Upper lobe of left lung (tissue), 6 donors: ENCODE results near the gene AEBP1. TPM values are rescaled to one million over a fixed set of nuclear protein-coding genes. Genes with fewer than 3 reads are reported as not detected.

Experiments used
- ATAC-seq, 2 donors: fragments of 200-7000 bp; cut with Tn5 transposase; one replicate each; pipeline ENCODE4 v1.9.1; 2022; ENCODE audit warnings: mild to moderate bottlenecking in 2 of 2, moderate library complexity in 2 of 2; ENCODE audit not compliant: low FRiP score in 2 of 2
- DNase-seq, 2 donors: peaks; one replicate each; pipeline ENCODE4 v3.0.0-alpha.2; 2019 to 2020
- H3K27ac ChIP-seq, 4 donors: fragments of 200-600 bp; sonication (generic); one replicate each; pipeline ENCODE4 v1.5.1; 2016 to 2019
- H3K27me3 ChIP-seq, 4 donors: fragments of 200-600 bp; sonication (generic); one replicate each; pipeline ENCODE4 v1.5.1; 2017 to 2019
- H3K36me3 ChIP-seq, 4 donors: fragments of 200-600 bp; sonication (generic); one replicate each; pipeline ENCODE4 v1.5.1; 2016 to 2019
- H3K4me1 ChIP-seq, 4 donors: fragments of 200-600 bp; sonication (generic); one replicate each; pipeline ENCODE4 v1.5.1; 2018 to 2019
- H3K4me3 ChIP-seq, 4 donors: fragments of 200-600 bp; sonication (generic); one replicate each; pipeline ENCODE4 v1.5.1; 2017 to 2019; ENCODE audit warnings: mild to moderate bottlenecking in 2 of 4, moderate library complexity in 1 of 4
- H3K9me3 ChIP-seq, 4 donors: fragments of 200-600 bp; sonication (generic); one replicate each; pipeline ENCODE4 v1.5.1; 2018 to 2019
- EP300 ChIP-seq, 4 donors: sonication (generic); formaldehyde crosslinking; IDR thresholded peaks; one replicate each; pipeline ENCODE4 v1.5.1; 2017; ENCODE audit warnings: antibody characterized with exemption in 4 of 4, control low read depth in 2 of 4
- POLR2A ChIP-seq, 4 donors: fragments of 450-650 bp; IDR thresholded peaks; one replicate each; pipeline ENCODE4 v1.5.1; 2016 to 2017; ENCODE audit warnings: antibody characterized with exemption in 4 of 4, mild to moderate bottlenecking in 2 of 4
- POLR2AphosphoS5 ChIP-seq, 2 donors: sonication (generic); formaldehyde crosslinking; IDR thresholded peaks; one replicate each; pipeline ENCODE4 v1.5.1; 2017; ENCODE audit warnings: antibody characterized with exemption in 2 of 2
- WGBS, 2 donors: methylation state at CpG; one replicate each; pipeline ENCODE4 v1.1.5; 2017 to 2018; 5-methylcytosine and 5-hydroxymethylcytosine counted together
- total RNA-seq, 6 donors: library from RNA; depleted of rRNA in 4 of 6; stranded (reverse); fragments of >200 nt in 4 of 6; gene quantifications; one replicate each; pipeline versions ENCODE4 v1.1.0 to v1.2.1, GENCODE V29; 2016 to 2021
- TF ChIP-seq, protein P1 (sequence below), 6 experiments: fragments of 450-650 bp in 4 of 6; fragments of 200-600 bp in 2 of 6; sonication (generic) in 2 of 6; IDR thresholded peaks; one replicate each; pipeline ENCODE4 v1.5.1; 2016 to 2019; ENCODE audit warnings: antibody characterized with exemption in 6 of 6
- donor health status: DM: no; HTN: no; CAD: no; lungs with moderate emphysema.
- donor health status: DM: no; HTN: yes; CAD: no; lungs with severe emphysema.

Gene AEBP1
- total RNA-seq, 6 donors from 2014 or later = 34.1 to 241 (median 92.7) TPM

DNA sequence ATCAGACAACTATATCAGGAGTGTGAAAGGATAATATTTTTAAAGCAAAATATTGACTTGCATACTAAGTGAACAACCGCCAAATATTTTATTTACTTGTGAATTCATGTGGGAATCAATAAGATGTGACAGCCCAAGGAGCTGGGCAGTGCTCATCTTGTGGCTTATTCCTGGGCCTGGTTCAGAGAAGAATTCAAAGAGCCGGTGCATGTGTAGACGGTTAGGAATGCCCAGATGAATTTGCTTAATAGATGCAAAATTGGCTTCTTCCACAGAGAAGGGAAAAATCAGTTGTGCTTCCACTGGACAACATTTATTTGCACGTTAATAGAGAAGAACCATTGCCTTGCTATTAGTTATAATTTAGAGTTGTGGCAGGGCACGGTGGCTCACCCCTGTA lies 32.6 kb downstream of the AEBP1 start:
- no peak overlapping the region for H3K4me3 ChIP-seq
- no peaks in the 10 kb centered on the region for H3K9me3 ChIP-seq
- DNase-seq (no peak), ATAC-seq (no peak)
- no peaks in the 10 kb centered on the region for H3K27me3 ChIP-seq
- no peaks in the 10 kb centered on the region for H3K36me3 ChIP-seq
- WGBS, 2 donors = 81 to 91% methylated on average over 5 of the region's 5 CpGs
- no peak overlapping the region for H3K27ac ChIP-seq
- no peaks in the 10 kb centered on the region for H3K4me1 ChIP-seq
- TF ChIP-seq POLR2AphosphoS5 (IDR thresholded peaks at IDR 0.05) (no peak), EP300 (IDR thresholded peaks at IDR 0.05) (no peak)

DNA sequence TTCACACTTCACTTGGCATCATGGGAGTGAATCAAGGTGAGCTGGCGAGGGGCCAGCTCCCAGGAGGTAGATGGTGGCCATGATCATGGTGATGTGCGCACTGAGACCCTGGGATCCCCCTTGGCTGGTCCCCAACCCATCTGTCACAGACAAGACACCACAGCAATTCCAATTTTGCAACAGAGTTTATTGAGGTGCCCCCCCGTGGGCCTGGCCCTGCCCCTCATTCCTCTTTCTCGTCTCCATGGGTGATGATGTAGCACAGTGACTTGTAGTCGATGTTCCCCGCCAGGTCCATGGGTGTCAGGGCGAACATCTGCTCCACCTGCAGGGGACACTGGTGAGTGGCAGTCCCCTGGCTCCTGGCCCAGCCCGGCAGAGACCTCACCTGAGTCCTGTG lies 34.6 kb downstream of the AEBP1 start:
- no peaks in the 10 kb centered on the region for H3K4me1 ChIP-seq
- TF ChIP-seq EP300 (IDR thresholded peaks at IDR 0.05) (no peak), POLR2AphosphoS5 (IDR thresholded peaks at IDR 0.05) (no peak), POLR2A (IDR thresholded peaks at IDR 0.05) (no peak)
- TF ChIP-seq, protein P1, sequence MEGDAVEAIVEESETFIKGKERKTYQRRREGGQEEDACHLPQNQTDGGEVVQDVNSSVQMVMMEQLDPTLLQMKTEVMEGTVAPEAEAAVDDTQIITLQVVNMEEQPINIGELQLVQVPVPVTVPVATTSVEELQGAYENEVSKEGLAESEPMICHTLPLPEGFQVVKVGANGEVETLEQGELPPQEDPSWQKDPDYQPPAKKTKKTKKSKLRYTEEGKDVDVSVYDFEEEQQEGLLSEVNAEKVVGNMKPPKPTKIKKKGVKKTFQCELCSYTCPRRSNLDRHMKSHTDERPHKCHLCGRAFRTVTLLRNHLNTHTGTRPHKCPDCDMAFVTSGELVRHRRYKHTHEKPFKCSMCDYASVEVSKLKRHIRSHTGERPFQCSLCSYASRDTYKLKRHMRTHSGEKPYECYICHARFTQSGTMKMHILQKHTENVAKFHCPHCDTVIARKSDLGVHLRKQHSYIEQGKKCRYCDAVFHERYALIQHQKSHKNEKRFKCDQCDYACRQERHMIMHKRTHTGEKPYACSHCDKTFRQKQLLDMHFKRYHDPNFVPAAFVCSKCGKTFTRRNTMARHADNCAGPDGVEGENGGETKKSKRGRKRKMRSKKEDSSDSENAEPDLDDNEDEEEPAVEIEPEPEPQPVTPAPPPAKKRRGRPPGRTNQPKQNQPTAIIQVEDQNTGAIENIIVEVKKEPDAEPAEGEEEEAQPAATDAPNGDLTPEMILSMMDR (IDR thresholded peaks at IDR 0.05) = no peak
- WGBS, 2 donors = 82 to 83% methylated on average over 8 of the region's 8 CpGs
- no peaks in the 10 kb centered on the region for H3K9me3 ChIP-seq
- H3K27me3 ChIP-seq = no peaks in the 10 kb centered on the region
- no peaks in the 10 kb centered on the region for H3K36me3 ChIP-seq
- ATAC-seq (no peak), DNase-seq (no peak)
- H3K27ac ChIP-seq = no peak overlapping the region
- no peak overlapping the region for H3K4me3 ChIP-seq

DNA sequence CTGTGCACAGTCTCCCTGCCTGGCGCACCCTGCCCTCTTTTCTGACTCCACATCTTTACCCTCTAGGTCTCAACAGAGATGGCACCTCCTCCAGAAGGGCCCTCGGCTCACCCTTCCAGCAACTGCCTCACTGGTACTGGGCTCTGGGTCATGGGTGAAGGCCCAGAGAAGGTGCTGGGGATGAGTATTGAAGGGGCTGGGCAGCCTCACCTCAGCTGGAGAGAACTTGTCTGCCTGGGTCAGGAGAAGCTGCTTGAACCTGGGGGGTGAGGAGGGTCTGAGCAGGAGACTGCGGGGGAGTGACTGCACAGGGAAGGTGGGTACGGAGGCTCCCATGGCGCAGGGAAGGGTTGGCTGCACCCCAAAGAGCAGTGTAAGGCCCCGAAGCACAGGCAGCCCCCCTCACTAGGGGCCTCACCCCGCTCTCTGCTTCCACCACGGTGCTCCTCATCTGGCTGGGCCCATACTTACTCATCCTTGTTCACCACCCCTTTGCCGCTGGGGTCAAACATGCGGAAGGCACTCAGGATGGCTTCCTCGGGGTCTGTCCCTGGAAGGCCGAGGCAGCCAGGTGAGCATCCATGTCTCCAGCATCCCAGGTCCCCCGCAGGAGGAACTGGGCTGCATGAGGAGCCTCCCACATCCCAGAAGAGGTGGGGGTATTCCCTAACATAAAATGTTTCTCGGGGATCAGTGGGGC lies 35.3 kb downstream of the AEBP1 start:
- Histone ChIP-seq H3K4me1 (no peaks in the 10 kb centered on the region), H3K4me3 (no peak overlapping the region), H3K27ac (no peak overlapping the region), H3K36me3 (no peaks in the 10 kb centered on the region), H3K27me3 (no peaks in the 10 kb centered on the region), H3K9me3 (no peaks in the 10 kb centered on the region)
- 93% methylated on average over 9 to 12 of the region's 14 CpGs for WGBS, 2 donors
- ATAC-seq (no peak), DNase-seq (no peak)
- TF ChIP-seq EP300 (IDR thresholded peaks at IDR 0.05) (no peak), POLR2A (IDR thresholded peaks at IDR 0.05) (no peak), POLR2AphosphoS5 (IDR thresholded peaks at IDR 0.05) (no peak)
- TF ChIP-seq, protein P1 (IDR thresholded peaks at IDR 0.05) = no peak

DNA sequence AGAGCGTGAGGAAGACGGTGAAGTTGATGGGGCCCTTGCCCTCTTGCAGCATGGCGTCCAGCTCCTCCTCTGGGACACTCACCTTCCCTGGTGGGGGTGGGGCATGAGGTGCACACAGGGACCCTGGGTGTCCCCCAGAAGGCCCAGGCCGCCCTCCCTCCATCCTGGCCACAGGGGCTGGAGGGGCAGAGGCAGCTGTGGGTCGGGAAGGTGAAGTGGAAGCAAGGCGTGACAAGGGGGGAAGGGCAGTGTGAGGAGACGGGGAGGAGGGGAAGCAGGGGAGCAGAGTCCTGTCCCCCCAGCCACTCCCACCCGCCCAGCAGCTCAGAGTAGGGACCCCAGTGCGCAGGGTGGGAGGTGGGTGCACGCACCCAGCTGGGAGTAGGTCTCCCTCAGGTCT lies 36.2 kb downstream of the AEBP1 start:
- ATAC-seq = no peak
- 80 to 89% methylated on average over 10 of the region's 10 CpGs for WGBS, 2 donors

DNA sequence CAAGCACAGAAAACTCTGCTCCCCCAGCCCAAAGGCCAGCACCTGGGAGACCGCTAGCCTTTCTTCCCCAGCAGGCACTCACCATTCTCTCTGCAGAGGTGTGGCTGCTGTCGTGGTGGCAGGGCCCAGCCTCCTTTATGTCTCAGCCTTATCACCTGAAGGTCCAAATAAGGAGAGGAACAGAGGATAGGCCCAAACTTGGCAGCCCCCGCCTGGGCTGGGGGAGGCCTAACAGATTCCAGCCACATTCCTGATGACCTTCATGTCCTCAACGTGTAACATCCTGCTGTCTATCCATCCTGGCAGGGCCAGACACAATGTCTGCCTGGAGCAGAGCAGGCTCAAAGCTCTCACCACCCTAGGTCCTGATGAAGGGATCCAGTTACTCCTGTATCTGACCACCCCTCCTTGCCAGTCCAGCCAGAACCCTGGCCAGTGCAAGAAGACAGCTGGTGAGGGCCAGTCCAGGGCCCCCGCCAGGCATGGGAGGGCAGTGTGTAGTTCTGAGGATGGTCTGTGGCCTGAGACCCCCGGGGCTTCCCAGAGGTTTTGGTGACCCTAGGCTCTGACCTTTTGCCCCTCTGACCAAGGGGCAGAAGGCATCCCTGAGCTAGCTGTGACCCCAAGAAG lies 37.2 kb downstream of the AEBP1 start, which contains the start of gene MYL7:
Gene MYL7, minus strand, starts transcription at position 112 of the 630 bp plus-strand sequence. Its CDS starts 27 bp downstream, at position 85.
- Histone ChIP-seq H3K36me3 (no peaks in the 10 kb centered on the region), H3K4me3 (no peak within 1 kb of the TSS), H3K9me3 (no peaks in the 10 kb centered on the region), H3K4me1 (peaks cover 7 to 13% (median 13%) of the 10 kb centered on the region in 4 donors), H3K27me3 (peaks cover 0 to 10% (median 2%) of the 10 kb centered on the region in 4 donors), H3K27ac (no peak within 1 kb of the TSS)
- 67 to 79% methylated on average over 3 to 6 of the region's 6 CpGs for WGBS, 2 donors
- TF ChIP-seq, protein P1 (IDR thresholded peaks at IDR 0.05) = no peak
- TF ChIP-seq POLR2A (IDR thresholded peaks at IDR 0.05) (no peak), EP300 (IDR thresholded peaks at IDR 0.05) (no peak), POLR2AphosphoS5 (IDR thresholded peaks at IDR 0.05) (no peak)
- DNase-seq (no peak), ATAC-seq (no peak)

More for the DNA sequence above, 36.2 kb downstream of the AEBP1 start:
- Histone ChIP-seq H3K27me3 (peaks cover 0 to 2% (median under 1%) of the 10 kb centered on the region in 4 donors), H3K36me3 (no peaks in the 10 kb centered on the region), H3K4me3 (no peak overlapping the region), H3K27ac (no peak overlapping the region), H3K9me3 (no peaks in the 10 kb centered on the region), H3K4me1 (peaks cover 0 to 3% (median 3%) of the 10 kb centered on the region in 4 donors)
- TF ChIP-seq, protein P1 (IDR thresholded peaks at IDR 0.05) = no peak
- no peak for TF ChIP-seq EP300 (IDR thresholded peaks at IDR 0.05)
- TF ChIP-seq POLR2AphosphoS5 (IDR thresholded peaks at IDR 0.05) = no peak
- no peak for TF ChIP-seq POLR2A (IDR thresholded peaks at IDR 0.05)
- DNase-seq = peak in 1 of 2 donors; percentile 46
